Neural cell (in vitro differentiated cells): ENCODE results near the gene ADGRL1. TPM values are rescaled to one million over a fixed set of nuclear protein-coding genes. Genes with fewer than 3 reads are reported as not detected.
"Not testable (repeated sequence)": the region's sequence is repeated elsewhere in the genome, so short reads cannot be mapped to it uniquely, and the experiment has no call there.

Source experiments
- H2AFZ ChIP-seq: fragments of 200-600, 300-800 bp; sonication (generic), shearing (Covaris generic); 2 replicates; pipeline ENCODE4 v1.6.0; 2014; ENCODE audit warnings: low read depth, mild to moderate bottlenecking, antibody characterized with exemption, low read length, moderate library complexity
- H3F3A ChIP-seq: fragments of 200-600 bp; shearing (Covaris generic); 2 replicates; pipeline ENCODE4 v1.6.1; 2016; ENCODE audit warnings: mild to moderate bottlenecking, moderate library complexity, mixed read lengths, antibody characterized with exemption, low read length; ENCODE audit not compliant: insufficient read depth, poor library complexity, severe bottlenecking
- H3K27ac ChIP-seq: fragments of 200-600, 300-800 bp; sonication (generic), shearing (Covaris generic); 2 replicates; pipeline ENCODE4 v1.5.1; 2014; ENCODE audit warnings: mild to moderate bottlenecking, low read length, moderate library complexity
- H3K27me3 ChIP-seq: fragments of 300-800, 200-600 bp; sonication (generic), shearing (Covaris generic); 2 replicates; pipeline ENCODE4 v1.6.0; 2014; ENCODE audit warnings: mild to moderate bottlenecking, low read depth, low read length, moderate library complexity; ENCODE audit not compliant: insufficient read depth
- H3K36me3 ChIP-seq: fragments of 300-800, 200-600 bp; sonication (generic), shearing (Covaris generic); 2 replicates; pipeline ENCODE4 v1.5.1; 2014; ENCODE audit warnings: mild to moderate bottlenecking, antibody characterized with exemption, low read length, moderate library complexity; ENCODE audit not compliant: insufficient read depth
- H3K4me2 ChIP-seq: fragments of 300-800, 200-600 bp; sonication (generic), shearing (Covaris generic); 2 replicates; pipeline ENCODE4 v1.6.0; 2014; ENCODE audit warnings: mild to moderate bottlenecking, low read length
- H3K4me3 ChIP-seq: fragments of 300-800, 200-600 bp; sonication (generic), shearing (Covaris generic); 2 replicates; pipeline ENCODE4 v1.5.1; 2014; ENCODE audit warnings: mild to moderate bottlenecking, low read length, moderate library complexity
- H3K79me2 ChIP-seq: fragments of 200-600 bp; shearing (Covaris generic); replicated peaks from 2 replicates; pipeline ENCODE4 v1.6.0; 2014; ENCODE audit warnings: mild to moderate bottlenecking, low read length, moderate library complexity; ENCODE audit not compliant: insufficient read depth
- H3K9ac ChIP-seq: fragments of 300-800, 200-600 bp; sonication (generic), shearing (Covaris generic); 2 replicates; pipeline ENCODE4 v1.6.1; 2016; ENCODE audit warnings: mild to moderate bottlenecking, low read length, mixed read lengths
- H3K9me2 ChIP-seq: fragments of 200-600 bp; shearing (Covaris generic); 2 replicates; pipeline ENCODE4 v1.6.1; 2016; ENCODE audit warnings: mild to moderate bottlenecking, low read length, mixed read lengths; ENCODE audit not compliant: insufficient read depth
- H3K9me3 ChIP-seq: fragments of 200-600, 300-800 bp; sonication (generic), shearing (Covaris generic); 2 replicates; pipeline ENCODE4 v1.6.1; 2016; ENCODE audit warnings: mild to moderate bottlenecking, mixed run types, low read length, moderate library complexity, mixed read lengths
- H4K20me1 ChIP-seq: fragments of 200-600 bp; shearing (Covaris generic); 2 replicates; pipeline ENCODE4 v1.6.1; 2016; ENCODE audit warnings: mild to moderate bottlenecking, mixed run types; ENCODE audit not compliant: insufficient read depth
- EP300 ChIP-seq: fragments of 450-650 bp; conservative IDR thresholded peaks from 2 replicates; pipeline ENCODE4 v1.6.1; 2014; ENCODE audit warnings: antibody characterized with exemption, mild to moderate bottlenecking, moderate library complexity; ENCODE audit not compliant: poor library complexity, severe bottlenecking
- EZH2 ChIP-seq: fragments of 200-600, 300-800 bp; shearing (Covaris generic), sonication (generic); IDR thresholded peaks from 2 replicates; pipeline ENCODE4 v1.6.1; 2014; ENCODE audit warnings: antibody characterized with exemption, low read length, borderline replicate concordance, mild to moderate bottlenecking; ENCODE audit not compliant: insufficient read depth, poor library complexity, severe bottlenecking
- MXI1 ChIP-seq: fragments of 450-650 bp; conservative IDR thresholded peaks from 2 replicates; pipeline ENCODE4 v1.6.1; 2014; ENCODE audit warnings: antibody characterized with exemption, mild to moderate bottlenecking; ENCODE audit not compliant: poor library complexity, severe bottlenecking
- POLR2AphosphoS5 ChIP-seq: IDR thresholded peaks from 2 replicates; pipeline ENCODE4 v1.6.1; 2012
- RAD21 ChIP-seq: fragments of 450-650 bp; conservative IDR thresholded peaks from 2 replicates; pipeline ENCODE4 v1.6.1; 2014; ENCODE audit warnings: antibody characterized with exemption, mild to moderate bottlenecking, moderate library complexity
- SMC3 ChIP-seq: fragments of 450-650 bp; conservative IDR thresholded peaks from 2 replicates; pipeline ENCODE4 v1.6.1; 2014; ENCODE audit warnings: antibody characterized with exemption, mild to moderate bottlenecking, moderate library complexity; ENCODE audit not compliant: poor library complexity
- TAF1 ChIP-seq: IDR thresholded peaks from 2 replicates; pipeline ENCODE4 v1.6.1; 2012; ENCODE audit warnings: low read depth
- polyA plus RNA-seq: library from polyadenylated mRNA; depleted of rRNA; stranded (reverse); fragments of >200 nt; gene quantifications from 2 replicates; pipeline ENCODE4 v1.2.3, GENCODE V29; 2014
- TF ChIP-seq, protein P1 (sequence below): fragments of 450-650 bp; IDR thresholded peaks from 2 replicates; pipeline ENCODE4 v1.5.1; 2014; ENCODE audit warnings: antibody characterized with exemption, mild to moderate bottlenecking, moderate library complexity; ENCODE audit not compliant: poor library complexity, severe bottlenecking
- TF ChIP-seq, protein P2 (sequence below): IDR thresholded peaks from 2 replicates; pipeline ENCODE4 v1.6.1; 2012; ENCODE audit warnings: borderline replicate concordance

ADGRL1 gene
- polyA plus RNA-seq, 1 donor from 2014 or later = 22.2 TPM

DNA sequence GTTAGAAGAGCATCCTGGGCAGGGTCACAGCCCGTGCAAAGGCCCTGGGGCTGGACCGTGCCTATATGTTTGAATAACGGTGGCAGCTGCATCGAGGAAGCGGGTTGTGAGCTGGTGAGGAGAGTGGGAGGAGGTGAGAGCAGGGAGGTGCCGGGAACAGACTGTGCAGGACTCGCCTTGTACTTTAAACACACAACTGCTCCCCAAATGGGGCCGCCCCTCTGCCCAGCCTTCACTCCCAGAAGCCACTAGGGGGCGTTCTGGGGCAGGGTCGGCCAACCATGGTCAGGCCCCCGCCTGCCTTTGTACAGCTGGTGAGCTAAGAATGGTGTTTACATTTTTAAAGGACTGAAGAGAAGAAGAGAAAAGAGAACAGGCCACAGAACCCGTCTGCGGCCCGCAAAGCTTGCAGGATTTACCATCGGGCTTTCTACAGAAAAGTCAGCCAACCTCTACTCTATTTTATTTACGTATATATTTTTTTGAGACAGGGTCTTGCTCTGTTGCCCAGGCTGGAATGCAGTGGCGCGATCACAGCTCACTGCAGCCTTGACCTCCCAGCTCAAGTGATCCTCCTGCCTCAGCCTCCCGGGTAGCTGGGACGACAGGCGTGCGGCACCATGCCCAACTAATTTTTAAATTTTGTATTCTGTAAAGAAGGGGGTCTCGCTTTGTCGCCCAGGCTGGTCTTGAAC is 5.7 kb downstream of the ADGRL1 start:
- H3K9ac ChIP-seq, H3K4me2 ChIP-seq, H3K27me3 ChIP-seq, H3K9me3 ChIP-seq, H3K9me2 ChIP-seq, H3K27ac ChIP-seq, H2AFZ ChIP-seq, H3K36me3 ChIP-seq, H3K4me3 ChIP-seq, H3F3A ChIP-seq: not testable (repeated sequence)
- peaks cover 20% of the 10 kb centered on the region for H4K20me1 ChIP-seq
- peaks cover 42% of the 10 kb centered on the region for H3K79me2 ChIP-seq
- TF ChIP-seq, protein P1, sequence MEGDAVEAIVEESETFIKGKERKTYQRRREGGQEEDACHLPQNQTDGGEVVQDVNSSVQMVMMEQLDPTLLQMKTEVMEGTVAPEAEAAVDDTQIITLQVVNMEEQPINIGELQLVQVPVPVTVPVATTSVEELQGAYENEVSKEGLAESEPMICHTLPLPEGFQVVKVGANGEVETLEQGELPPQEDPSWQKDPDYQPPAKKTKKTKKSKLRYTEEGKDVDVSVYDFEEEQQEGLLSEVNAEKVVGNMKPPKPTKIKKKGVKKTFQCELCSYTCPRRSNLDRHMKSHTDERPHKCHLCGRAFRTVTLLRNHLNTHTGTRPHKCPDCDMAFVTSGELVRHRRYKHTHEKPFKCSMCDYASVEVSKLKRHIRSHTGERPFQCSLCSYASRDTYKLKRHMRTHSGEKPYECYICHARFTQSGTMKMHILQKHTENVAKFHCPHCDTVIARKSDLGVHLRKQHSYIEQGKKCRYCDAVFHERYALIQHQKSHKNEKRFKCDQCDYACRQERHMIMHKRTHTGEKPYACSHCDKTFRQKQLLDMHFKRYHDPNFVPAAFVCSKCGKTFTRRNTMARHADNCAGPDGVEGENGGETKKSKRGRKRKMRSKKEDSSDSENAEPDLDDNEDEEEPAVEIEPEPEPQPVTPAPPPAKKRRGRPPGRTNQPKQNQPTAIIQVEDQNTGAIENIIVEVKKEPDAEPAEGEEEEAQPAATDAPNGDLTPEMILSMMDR = peak; percentile 27

DNA sequence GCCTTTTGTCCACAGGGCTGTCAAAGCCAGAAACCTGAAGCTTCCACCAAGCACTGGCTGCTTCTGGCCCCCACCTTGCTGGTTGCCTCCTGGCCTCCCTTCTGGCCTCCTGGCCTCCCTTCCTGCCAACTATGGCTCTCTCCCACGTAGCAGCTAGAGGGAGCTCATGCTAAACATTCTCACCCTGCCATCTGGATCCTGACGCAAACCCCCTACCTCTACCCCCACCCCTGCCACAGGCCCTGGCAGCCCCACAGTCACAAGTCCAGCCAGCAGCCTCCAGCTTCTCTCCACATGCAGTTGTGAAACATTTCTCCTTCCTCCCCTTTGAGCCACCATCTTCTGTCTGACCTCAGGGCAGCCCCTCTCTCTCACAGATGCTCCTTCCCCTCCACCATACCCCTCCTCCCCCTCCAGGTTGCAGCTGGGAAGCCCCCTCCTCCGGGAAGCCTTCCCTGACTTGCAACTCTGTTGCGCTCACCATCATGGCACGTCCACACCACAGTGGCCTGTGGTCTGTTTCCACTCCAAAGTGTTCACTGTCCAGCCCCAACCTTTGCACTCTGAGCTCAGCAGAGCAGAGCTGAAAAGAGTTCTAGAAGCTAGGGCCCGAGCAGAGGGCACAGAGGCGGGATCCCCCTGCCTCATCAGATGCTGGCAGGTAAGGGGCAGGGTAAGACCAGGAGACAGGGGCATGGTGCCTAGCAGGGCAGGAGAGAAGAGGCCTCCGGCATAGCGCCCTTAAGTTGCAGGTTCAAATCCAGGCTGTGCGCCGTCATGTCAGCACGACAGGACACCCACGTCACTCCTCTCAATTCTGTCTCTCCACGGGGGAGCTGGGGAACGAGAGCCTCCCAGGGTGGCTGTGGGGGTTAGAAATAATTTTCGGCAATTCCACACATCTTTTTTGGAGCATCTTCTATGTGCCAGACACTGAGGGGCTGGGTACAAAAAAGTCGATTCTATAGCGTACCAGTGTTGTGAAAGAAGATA is 7.3 kb downstream of the ADGRL1 start:
- Histone ChIP-seq H3K79me2 (peaks cover 28% of the 10 kb centered on the region), H2AFZ (no peak overlapping the region), H3F3A (no peaks in the 10 kb centered on the region), H3K27me3 (no peaks in the 10 kb centered on the region), H3K9ac (no peak overlapping the region), H3K4me3 (no peak overlapping the region), H4K20me1 (peaks cover 20% of the 10 kb centered on the region), H3K27ac (no peak overlapping the region), H3K9me3 (no peaks in the 10 kb centered on the region), H3K36me3 (no peaks in the 10 kb centered on the region), H3K4me2 (no peak overlapping the region), H3K9me2 (no peaks in the 10 kb centered on the region)
- TF ChIP-seq POLR2AphosphoS5 (no peak), TAF1 (no peak), SMC3 (no peak), MXI1 (no peak), EP300 (no peak), EZH2 (no peak), RAD21 (no peak)
- TF ChIP-seq, protein P2, sequence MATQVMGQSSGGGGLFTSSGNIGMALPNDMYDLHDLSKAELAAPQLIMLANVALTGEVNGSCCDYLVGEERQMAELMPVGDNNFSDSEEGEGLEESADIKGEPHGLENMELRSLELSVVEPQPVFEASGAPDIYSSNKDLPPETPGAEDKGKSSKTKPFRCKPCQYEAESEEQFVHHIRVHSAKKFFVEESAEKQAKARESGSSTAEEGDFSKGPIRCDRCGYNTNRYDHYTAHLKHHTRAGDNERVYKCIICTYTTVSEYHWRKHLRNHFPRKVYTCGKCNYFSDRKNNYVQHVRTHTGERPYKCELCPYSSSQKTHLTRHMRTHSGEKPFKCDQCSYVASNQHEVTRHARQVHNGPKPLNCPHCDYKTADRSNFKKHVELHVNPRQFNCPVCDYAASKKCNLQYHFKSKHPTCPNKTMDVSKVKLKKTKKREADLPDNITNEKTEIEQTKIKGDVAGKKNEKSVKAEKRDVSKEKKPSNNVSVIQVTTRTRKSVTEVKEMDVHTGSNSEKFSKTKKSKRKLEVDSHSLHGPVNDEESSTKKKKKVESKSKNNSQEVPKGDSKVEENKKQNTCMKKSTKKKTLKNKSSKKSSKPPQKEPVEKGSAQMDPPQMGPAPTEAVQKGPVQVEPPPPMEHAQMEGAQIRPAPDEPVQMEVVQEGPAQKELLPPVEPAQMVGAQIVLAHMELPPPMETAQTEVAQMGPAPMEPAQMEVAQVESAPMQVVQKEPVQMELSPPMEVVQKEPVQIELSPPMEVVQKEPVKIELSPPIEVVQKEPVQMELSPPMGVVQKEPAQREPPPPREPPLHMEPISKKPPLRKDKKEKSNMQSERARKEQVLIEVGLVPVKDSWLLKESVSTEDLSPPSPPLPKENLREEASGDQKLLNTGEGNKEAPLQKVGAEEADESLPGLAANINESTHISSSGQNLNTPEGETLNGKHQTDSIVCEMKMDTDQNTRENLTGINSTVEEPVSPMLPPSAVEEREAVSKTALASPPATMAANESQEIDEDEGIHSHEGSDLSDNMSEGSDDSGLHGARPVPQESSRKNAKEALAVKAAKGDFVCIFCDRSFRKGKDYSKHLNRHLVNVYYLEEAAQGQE = no peak
- TF ChIP-seq, protein P1 = no peak
